B cell (primary cell): ENCODE measurements around the gene TYROBP. TPM values are rescaled to one million over a fixed set of nuclear protein-coding genes. Genes with fewer than 3 reads are reported as not detected.
"Not testable (repeated sequence)": the region's sequence is repeated elsewhere in the genome, so short reads cannot be mapped to it uniquely, and the experiment has no call there.

ENCODE experiments used
- ATAC-seq: fragments of 200-7000 bp; cut with Tn5 transposase; one replicate; pipeline ENCODE4 v1.10.0; 2021; ENCODE audit warnings: low read depth, mild to moderate bottlenecking, moderate number of reproducible peaks, moderate library complexity
- CTCF ChIA-PET: fragments of 350-600 bp; sonication (Branson Sonifier 250); formaldehyde crosslinking; loops from one replicate; lab custom pipeline; 2021; ENCODE audit warnings: antibody characterized with exemption, inconsistent platforms; lab: Charles Lee
- POLR2A ChIA-PET: fragments of 350-600 bp; sonication (Branson Sonifier 250); formaldehyde crosslinking; loops from one replicate; lab custom pipeline; 2021; ENCODE audit warnings: antibody characterized with exemption; lab: Charles Lee
- DNase-seq: peaks from one replicate; pipeline ENCODE4 v3.0.0; 2013
- H2AFZ ChIP-seq: 2 replicates; pipeline ENCODE4 v1.6.1; 2012; ENCODE audit warnings: mild to moderate bottlenecking, low read depth, low read length; ENCODE audit not compliant: insufficient read depth, poor library complexity, severe bottlenecking
- H3K27ac ChIP-seq, 2 donors: 1 replicate in 1 of 2; 2 replicates in 1 of 2; pipeline ENCODE4 v1.5.1; 2012 to 2013; ENCODE audit warnings: low read length in 2 of 2, mild to moderate bottlenecking in 2 of 2, moderate library complexity in 1 of 2
- H3K27me3 ChIP-seq, 4 experiments: fragments of 200-600 bp in 1 of 4; sonication (generic) in 1 of 4; replicated peaks in 1 of 4; 1 replicate in 2 of 4; 2 replicates in 2 of 4; pipeline versions ENCODE4 v1.6.1 to v1.7.0; 2013 to 2016; ENCODE audit warnings: low read length in 3 of 4, mild to moderate bottlenecking in 2 of 4, mixed read lengths in 1 of 4, moderate library complexity in 1 of 4; ENCODE audit not compliant: insufficient read depth in 4 of 4, control insufficient read depth in 3 of 4; ENCODE audit errors: control extremely low read depth in 1 of 4
- H3K36me3 ChIP-seq, 2 experiments: replicated peaks in 1 of 2; 1 replicate in 1 of 2; 2 replicates in 1 of 2; pipeline versions ENCODE4 v1.6.1 to v1.7.1; 2013; ENCODE audit warnings: low read length in 1 of 2; ENCODE audit not compliant: insufficient read depth in 2 of 2, control insufficient read depth in 1 of 2; ENCODE audit errors: control extremely low read depth in 1 of 2, extremely low read depth in 1 of 2
- H3K4me1 ChIP-seq, 2 donors: fragments of 200-600 bp in 1 of 2; sonication (generic) in 1 of 2; 1 replicate in 1 of 2; 2 replicates in 1 of 2; pipeline versions ENCODE4 v1.5.1 to v1.6.1; 2013 to 2017; ENCODE audit warnings: low read length in 2 of 2; ENCODE audit not compliant: control insufficient read depth in 2 of 2, insufficient read depth in 2 of 2
- H3K4me2 ChIP-seq: replicated peaks from 2 replicates; pipeline ENCODE3; 2012; ENCODE audit warnings: mild to moderate bottlenecking, low read depth, low read length; ENCODE audit not compliant: poor library complexity, severe bottlenecking
- H3K4me3 ChIP-seq, 5 experiments: fragments of 200-600 bp in 1 of 5; sonication (generic) in 1 of 5; 1 replicate in 3 of 5; 2 replicates in 2 of 5; pipeline versions ENCODE4 v1.5.1 to v1.7.0; 2011 to 2016; ENCODE audit warnings: low read length in 4 of 5, mild to moderate bottlenecking in 4 of 5, low read depth in 2 of 5, control low read depth in 1 of 5, moderate library complexity in 1 of 5; ENCODE audit not compliant: insufficient read depth in 1 of 5; ENCODE audit errors: control extremely low read depth in 1 of 5, extremely low read depth in 1 of 5
- H3K79me2 ChIP-seq: fragments of 200-600 bp; sonication (generic); one replicate; pipeline ENCODE4 v1.6.0; 2016; ENCODE audit warnings: low read length; ENCODE audit not compliant: control insufficient read depth, insufficient read depth
- H3K9ac ChIP-seq: fragments of 200-600 bp; sonication (generic); 2 replicates; pipeline ENCODE4 v1.6.1; 2017; ENCODE audit warnings: mild to moderate bottlenecking, low read length, moderate library complexity
- H3K9me3 ChIP-seq, 3 donors: one replicate each; pipeline versions ENCODE4 v1.6.1 to v1.7.1; 2013; ENCODE audit warnings: low read length in 2 of 3; ENCODE audit not compliant: control insufficient read depth in 2 of 3, insufficient read depth in 1 of 3; ENCODE audit errors: control extremely low read depth in 1 of 3
- H4K20me1 ChIP-seq: 2 replicates; pipeline ENCODE4 v1.6.0; 2012; ENCODE audit warnings: mild to moderate bottlenecking, low read length; ENCODE audit not compliant: insufficient read depth, control insufficient read depth, poor library complexity, severe bottlenecking
- H3K27ac Mint-ChIP-seq: one replicate; pipeline ENCODE4 v1.8.0; 2021; ENCODE audit warnings: mixed read lengths
- H3K27me3 Mint-ChIP-seq: one replicate; pipeline ENCODE4 v1.8.0; 2021; ENCODE audit warnings: mixed read lengths
- H3K4me1 Mint-ChIP-seq: one replicate; pipeline ENCODE4 v1.8.0; 2021; ENCODE audit warnings: mixed read lengths
- H3K4me3 Mint-ChIP-seq: one replicate; pipeline ENCODE4 v1.8.0; 2021; ENCODE audit warnings: mixed read lengths
- H3K9me3 Mint-ChIP-seq: one replicate; pipeline ENCODE4 v1.8.0; 2022; ENCODE audit warnings: mixed read lengths; ENCODE audit not compliant: insufficient read depth
- EZH2 ChIP-seq: IDR thresholded peaks from 2 replicates; pipeline ENCODE4 v1.6.1; 2012; ENCODE audit warnings: borderline replicate concordance, low read depth, mild to moderate bottlenecking, moderate library complexity, low read length; ENCODE audit not compliant: insufficient read depth, poor library complexity, severe bottlenecking
- WGBS: methylation state at CpG from one replicate; pipeline ENCODE4 v1.1.5; 2013; ENCODE audit warnings: missing lambda C conversion rate; ENCODE audit not compliant: insufficient coverage; 5-methylcytosine and 5-hydroxymethylcytosine counted together
- intact Hi-C: fragments of 100-400 bp; cut with micrococcal nuclease; formaldehyde crosslinking; loops from one replicate; pipeline ENCODE4 v1.10.0; 2022
- polyA plus RNA-seq: library from polyadenylated mRNA; depleted of rRNA; stranded (reverse); fragments of >200 nt; gene quantifications from 2 replicates; pipeline ENCODE4 v1.2.3, GENCODE V29; 2012
- total RNA-seq, 2 donors: library from RNA; stranded (reverse); fragments of 120-200 nt in 1 of 2; gene quantifications; 1 replicate in 1 of 2; 2 replicates in 1 of 2; pipeline versions ENCODE4 v1.2.3 to v1.2.4, GENCODE V29; 2013 to 2022
- TF ChIP-seq, protein P1 (sequence below): fragments of 200-600 bp; IDR thresholded peaks from one replicate; pipeline ENCODE4 v1.8.0; 2022; ENCODE audit warnings: antibody characterized with exemption, mild to moderate bottlenecking

Gene TYROBP
- total and polyA plus RNA-seq, 2 donors (not counting 1 experiment from before 2014, with no cell fraction given): 2.7 to 25.6 TPM

DNA sequence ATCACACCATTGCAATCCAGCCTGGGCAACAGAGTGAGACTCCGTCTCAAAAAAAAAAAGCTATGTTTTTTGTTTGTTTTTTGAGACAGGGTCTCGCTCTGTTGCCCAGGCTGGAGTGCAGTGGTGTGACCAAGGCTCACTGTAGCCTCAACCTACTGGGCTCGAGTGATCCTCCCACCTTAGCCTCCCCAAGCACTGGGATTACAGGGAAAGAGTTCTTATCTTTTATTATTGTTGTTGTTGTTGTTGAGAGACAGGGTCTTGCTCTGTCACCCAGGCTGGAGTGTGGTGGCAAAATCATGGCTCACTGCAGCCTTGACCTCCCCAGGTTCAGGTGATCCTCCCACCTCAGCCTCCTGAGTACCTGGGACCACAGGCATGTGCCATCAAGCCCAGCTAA is 16.3 kb downstream of the TYROBP start:
- H3K4me1 ChIP-seq, H3K9me3 ChIP-seq, H3K4me3 ChIP-seq, ATAC-seq, H3K27ac Mint-ChIP-seq, H3K4me3 Mint-ChIP-seq, H3K9me3 Mint-ChIP-seq, DNase-seq, H3K27ac ChIP-seq, H3K27me3 ChIP-seq, H3K9ac ChIP-seq, intact Hi-C loops, H3K27me3 Mint-ChIP-seq, H3K4me2 ChIP-seq, H2AFZ ChIP-seq: not testable (repeated sequence)
- H3K79me2 ChIP-seq: peaks cover 19% of the 10 kb centered on the region
- CTCF ChIA-PET: interaction anchor here (1.1 to 1.4 kb wide), 2 partner anchors 9 to 11 kb away, joined by 3 to 6 read pairs; no protein-coding TSS in a partner anchor
- POLR2A ChIA-PET: interaction anchor here (0.6 kb wide), 1 partner anchor 23 kb away, joined by 3 read pairs; no protein-coding TSS in a partner anchor
- H4K20me1 ChIP-seq: peaks cover 93% of the 10 kb centered on the region
- H3K36me3 ChIP-seq: peaks cover 13 to 91% of the 10 kb centered on the region in 2 experiments
- H3K4me1 Mint-ChIP-seq: peaks cover 19% of the 10 kb centered on the region
- 100% methylated on average over 1 of the region's 3 CpGs for WGBS

DNA sequence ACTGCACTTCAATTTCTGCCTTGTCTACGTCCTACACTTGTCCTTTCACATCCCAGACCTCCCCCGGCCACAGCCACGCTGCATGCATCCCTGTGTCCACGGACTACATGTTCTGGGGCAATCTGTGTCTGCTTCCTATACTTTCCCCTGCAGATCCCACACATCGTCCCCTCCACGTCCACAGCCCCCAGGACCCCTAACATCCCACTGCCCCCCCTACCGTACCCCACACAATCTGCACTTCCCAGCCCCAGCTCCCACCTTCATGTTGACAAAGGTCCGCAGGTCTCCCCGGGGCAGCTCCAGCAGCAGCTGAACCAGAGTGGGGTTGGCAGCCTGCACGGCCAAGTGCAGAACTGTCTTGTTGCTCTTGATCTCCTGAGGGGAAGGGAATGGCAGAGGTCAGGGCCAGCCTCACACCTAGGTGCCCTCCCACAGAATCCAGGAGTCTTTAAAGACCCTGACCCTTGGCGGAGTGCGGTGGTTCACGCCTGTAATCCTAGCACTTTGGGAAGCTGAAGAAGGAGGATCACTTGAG is 17.9 kb downstream of the TYROBP start:
- no peak for ATAC-seq
- H4K20me1 ChIP-seq: peaks cover 85% of the 10 kb centered on the region
- H3K9me3 ChIP-seq: no peaks in the 10 kb centered on the region
- peaks cover 12% of the 10 kb centered on the region for H3K4me1 Mint-ChIP-seq
- no peak overlapping the region for H2AFZ ChIP-seq
- no peaks in the 10 kb centered on the region for H3K27me3 Mint-ChIP-seq
- WGBS: 95% methylated on average over 9 of the region's 13 CpGs
- H3K36me3 ChIP-seq: peaks cover 12 to 81% of the 10 kb centered on the region in 2 experiments
- H3K9ac ChIP-seq: no peak overlapping the region
- no peaks in the 10 kb centered on the region for H3K9me3 Mint-ChIP-seq
- no peak overlapping the region for H3K4me3 ChIP-seq
- POLR2A ChIA-PET: interaction anchor here (1.1 kb wide), 1 partner anchor 51 kb away, joined by 4 read pairs; no protein-coding TSS in a partner anchor
- H3K4me3 Mint-ChIP-seq: no peak overlapping the region
- H3K27me3 ChIP-seq: no peaks in the 10 kb centered on the region
- H3K4me2 ChIP-seq: no peak overlapping the region
- peak overlapping the region; percentile 37 for H3K27ac Mint-ChIP-seq
- no peak for DNase-seq
- H3K27ac ChIP-seq: no peak overlapping the region
- no peaks in the 10 kb centered on the region for H3K4me1 ChIP-seq
- intact Hi-C loops: no loop called here
- TF ChIP-seq, protein P1, sequence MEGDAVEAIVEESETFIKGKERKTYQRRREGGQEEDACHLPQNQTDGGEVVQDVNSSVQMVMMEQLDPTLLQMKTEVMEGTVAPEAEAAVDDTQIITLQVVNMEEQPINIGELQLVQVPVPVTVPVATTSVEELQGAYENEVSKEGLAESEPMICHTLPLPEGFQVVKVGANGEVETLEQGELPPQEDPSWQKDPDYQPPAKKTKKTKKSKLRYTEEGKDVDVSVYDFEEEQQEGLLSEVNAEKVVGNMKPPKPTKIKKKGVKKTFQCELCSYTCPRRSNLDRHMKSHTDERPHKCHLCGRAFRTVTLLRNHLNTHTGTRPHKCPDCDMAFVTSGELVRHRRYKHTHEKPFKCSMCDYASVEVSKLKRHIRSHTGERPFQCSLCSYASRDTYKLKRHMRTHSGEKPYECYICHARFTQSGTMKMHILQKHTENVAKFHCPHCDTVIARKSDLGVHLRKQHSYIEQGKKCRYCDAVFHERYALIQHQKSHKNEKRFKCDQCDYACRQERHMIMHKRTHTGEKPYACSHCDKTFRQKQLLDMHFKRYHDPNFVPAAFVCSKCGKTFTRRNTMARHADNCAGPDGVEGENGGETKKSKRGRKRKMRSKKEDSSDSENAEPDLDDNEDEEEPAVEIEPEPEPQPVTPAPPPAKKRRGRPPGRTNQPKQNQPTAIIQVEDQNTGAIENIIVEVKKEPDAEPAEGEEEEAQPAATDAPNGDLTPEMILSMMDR: no peak
- TF ChIP-seq EZH2: no peak
- CTCF ChIA-PET: interaction anchor here (1.0 to 1.2 kb wide), 2 partner anchors 41 to 42 kb away, joined by 3 to 4 read pairs; no protein-coding TSS in a partner anchor
- peaks cover 11% of the 10 kb centered on the region for H3K79me2 ChIP-seq
